Activated CD4-positive, CD25-positive, alpha-beta regulatory T cell treated with anti-CD3 and anti-CD28 coated beads, Interleukin-2, amount 50 U/mL, for 24 hours (primary cell): Measurements from ENCODE around the gene HDHD3.
"Not testable (repeated sequence)": the region's sequence is repeated elsewhere in the genome, so short reads cannot be mapped to it uniquely, and the experiment has no call there.

ENCODE experiments used
- ATAC-seq, 2 donors: fragments of 150-1000 bp; cut with Tn5 transposase; one replicate each; pipeline ENCODE4 v1.10.0; 2021; ENCODE audit warnings: mild to moderate bottlenecking in 1 of 2, moderate library complexity in 1 of 2

HDHD3 gene

DNA sequence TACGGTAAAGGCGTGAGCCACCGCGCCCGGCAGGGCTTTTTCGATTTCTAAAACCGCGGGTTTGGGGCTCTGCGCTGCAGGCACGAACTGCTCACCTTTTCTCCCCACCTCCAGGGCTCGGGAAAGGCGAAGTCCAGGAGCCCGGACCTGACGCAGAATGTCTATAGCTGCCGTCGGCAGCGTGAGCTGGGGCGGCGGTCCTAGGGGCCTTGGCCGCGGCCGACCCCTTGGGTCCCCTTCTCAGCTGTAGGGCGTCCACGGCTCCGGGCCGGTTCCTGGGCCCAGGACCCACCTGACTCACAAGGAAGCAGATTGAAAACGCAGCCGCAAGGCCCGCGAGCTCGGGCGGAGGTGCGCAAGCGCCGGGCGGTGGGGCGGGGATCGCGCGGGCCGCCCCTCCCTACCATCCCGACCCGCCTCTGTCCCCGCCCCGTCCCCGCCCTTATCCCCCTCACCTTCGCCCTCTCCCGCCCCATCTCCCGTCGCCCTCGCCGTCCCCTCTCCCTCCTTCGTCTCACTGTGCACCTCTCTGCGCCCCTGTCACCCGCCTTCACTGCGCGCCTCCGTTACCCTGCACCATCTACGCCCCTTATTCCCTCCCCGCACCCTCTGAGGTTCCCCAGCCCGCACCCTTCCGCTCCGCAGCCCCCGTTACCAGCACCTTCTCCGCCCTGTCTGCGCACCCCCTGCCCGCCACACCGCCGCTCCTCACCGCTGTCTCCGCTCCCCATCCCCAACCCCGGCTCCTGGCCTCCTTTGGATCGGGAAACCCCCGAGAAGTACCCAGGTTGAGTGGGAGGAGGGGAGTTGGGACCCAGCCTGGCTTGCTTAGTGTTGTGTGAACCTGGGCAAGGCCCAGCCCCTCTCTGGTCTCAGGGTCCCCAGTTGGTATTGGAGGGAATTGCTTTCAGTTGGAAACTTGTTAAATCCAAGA lies at the start of gene HDHD3:
Gene HDHD3, minus strand, starts transcription at position 353 of the 934 bp plus-strand sequence. CDS start 2,632 bp downstream, outside the sequence.
- peak; percentile 88 to 90 for ATAC-seq

GRCh38 chr9:113425072-113425471 lies 48.3 kb upstream of the HDHD3 start:
- no peak for ATAC-seq

DNA sequence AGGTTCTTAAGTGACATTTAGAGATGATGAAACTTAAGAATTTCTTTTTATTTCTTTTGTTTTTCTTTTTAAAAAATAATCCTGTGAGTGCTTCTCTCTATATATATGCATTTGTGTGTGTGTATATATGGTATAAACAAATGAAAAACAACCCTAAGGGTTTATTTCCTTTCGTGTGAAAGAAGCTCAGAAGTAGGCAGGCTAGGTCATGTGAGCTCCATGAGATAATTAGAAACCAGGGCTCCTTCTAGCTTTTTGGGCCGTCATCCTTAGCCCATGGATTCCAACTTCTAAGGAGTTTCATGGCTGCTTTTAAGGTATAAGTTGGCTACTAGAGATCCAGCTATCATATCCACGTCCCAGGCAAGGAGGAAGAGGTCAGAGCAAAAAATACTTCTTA lies 44.9 kb upstream of the HDHD3 start:
- no peak for ATAC-seq

DNA sequence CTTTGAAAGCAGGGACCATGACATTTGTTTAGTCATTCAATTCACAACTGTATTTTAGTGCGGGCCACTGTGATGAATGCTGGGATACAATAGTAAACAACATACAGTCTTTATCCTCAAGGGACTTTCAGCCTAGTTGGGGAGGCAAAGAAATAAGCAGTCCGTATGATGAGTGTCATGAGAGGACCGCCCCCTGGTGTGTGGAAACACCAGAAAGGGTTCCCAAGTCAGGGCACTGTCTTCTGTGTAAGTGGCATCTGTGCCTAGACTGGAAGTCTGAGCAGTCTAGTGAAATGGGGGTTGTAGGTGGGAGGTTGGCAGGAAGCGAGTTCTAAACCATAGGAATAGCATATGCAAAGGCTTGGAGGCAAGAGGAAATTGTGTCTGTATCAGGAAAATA lies 40.6 kb upstream of the HDHD3 start:
- no peak for ATAC-seq

DNA sequence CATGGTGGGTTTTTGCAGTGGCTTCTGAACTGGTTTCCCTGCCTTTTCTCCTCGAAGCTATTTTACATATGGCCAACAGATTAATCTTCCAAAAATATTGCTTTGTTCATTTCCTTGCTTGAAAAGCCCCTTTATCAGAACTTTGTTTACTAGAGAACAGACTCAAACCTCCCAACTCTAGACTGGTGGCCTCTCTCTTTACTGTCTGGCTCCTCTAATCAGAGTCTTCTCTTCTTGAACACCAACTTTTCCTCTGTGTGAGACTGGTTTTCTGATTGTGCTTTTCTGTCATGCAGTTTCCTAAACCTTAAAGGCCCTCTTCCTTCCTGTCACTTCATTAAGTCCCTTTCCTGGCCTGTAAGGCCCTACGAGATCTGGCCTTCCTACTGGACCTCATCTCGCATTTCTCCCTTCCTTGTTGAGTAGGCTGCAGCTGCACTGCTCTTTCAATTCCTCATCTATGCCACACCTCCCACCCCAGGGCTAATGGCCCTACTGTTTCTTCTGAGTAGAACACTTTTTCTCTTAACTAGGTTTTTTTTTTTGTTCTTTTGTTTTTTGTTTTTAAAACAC lies 39.4 kb upstream of the HDHD3 start:
- ATAC-seq, result no peak

GRCh38 chr9:113410207-113410864 lies 33.5 kb upstream of the HDHD3 start, which contains the start of the genes C9orf43 and POLE3:
C9orf43 (plus strand) TSS chr9:113410747; CDS start chr9:113413494, 2,747 bp downstream.
POLE3 (minus strand) TSS chr9:113410675; CDS start chr9:113410293, 382 bp downstream.
- ATAC-seq, result peak; percentile 92 to 95

DNA sequence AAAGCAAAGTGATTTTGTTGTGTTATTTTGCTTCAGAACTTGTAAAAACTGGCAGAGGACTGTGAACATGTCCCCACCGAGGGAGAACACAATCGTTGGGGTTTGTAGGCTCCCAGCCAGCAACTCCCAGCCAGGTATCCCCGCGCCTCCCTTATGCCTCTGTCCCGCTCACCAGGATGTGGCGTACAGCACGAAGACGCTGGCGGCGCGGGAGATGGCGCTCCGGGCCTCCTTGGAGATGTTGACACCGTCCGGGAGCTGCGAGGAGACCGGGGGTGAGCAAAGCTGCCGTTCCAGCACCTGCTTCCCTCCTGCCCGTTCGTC lies 33.1 kb upstream of the HDHD3 start:
- peak in 1 of 2 donors; percentile 3 for ATAC-seq

DNA sequence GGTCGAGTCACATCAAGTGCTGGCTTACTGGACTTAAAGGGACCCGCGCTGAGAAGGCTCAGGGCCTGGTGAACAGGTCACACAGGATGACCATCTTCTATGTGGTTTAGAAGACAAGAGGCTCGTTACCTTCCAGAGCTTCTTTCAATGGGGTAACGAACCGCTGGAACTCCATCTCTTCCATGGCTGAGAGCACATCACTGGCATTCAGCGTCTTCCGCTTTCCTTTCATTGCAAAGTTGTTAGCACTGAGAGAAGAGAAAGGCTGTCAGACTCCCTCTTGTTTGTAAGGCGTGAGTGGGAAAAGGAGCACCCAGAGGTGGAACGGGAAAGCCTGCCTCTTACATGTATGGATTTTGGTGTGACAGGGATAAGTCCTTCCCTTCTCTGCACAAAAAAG lies 32.7 kb upstream of the HDHD3 start:
- no peak for ATAC-seq

- not testable (repeated sequence) for ATAC-seq
Measured at GRCh38 chr9:113406873-113407511, 30.2 kb upstream of the HDHD3 start.

DNA sequence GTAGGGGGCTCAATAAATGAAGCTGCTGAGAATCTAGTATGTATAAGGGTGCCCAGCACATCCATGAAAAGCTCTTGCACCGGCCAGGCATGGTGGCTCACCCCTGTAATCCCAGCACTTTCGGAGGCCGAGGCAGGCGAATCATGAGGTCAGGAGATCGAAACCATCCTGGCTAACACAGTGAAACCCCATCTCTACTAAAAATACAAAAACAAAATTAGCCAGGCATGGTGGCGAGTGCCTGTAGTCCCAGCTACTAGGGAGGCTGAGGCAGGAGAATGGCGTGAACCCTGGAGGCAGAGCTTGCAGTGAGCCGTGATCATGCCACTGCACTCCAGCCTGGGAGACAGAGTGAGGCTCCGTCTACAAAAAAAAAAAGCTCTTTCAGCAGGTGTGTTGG lies 29.6 kb upstream of the HDHD3 start:
- ATAC-seq, result not testable (repeated sequence)

- no peak for ATAC-seq
Measured at GRCh38 chr9:113403646-113404045, 26.9 kb upstream of the HDHD3 start.

DNA sequence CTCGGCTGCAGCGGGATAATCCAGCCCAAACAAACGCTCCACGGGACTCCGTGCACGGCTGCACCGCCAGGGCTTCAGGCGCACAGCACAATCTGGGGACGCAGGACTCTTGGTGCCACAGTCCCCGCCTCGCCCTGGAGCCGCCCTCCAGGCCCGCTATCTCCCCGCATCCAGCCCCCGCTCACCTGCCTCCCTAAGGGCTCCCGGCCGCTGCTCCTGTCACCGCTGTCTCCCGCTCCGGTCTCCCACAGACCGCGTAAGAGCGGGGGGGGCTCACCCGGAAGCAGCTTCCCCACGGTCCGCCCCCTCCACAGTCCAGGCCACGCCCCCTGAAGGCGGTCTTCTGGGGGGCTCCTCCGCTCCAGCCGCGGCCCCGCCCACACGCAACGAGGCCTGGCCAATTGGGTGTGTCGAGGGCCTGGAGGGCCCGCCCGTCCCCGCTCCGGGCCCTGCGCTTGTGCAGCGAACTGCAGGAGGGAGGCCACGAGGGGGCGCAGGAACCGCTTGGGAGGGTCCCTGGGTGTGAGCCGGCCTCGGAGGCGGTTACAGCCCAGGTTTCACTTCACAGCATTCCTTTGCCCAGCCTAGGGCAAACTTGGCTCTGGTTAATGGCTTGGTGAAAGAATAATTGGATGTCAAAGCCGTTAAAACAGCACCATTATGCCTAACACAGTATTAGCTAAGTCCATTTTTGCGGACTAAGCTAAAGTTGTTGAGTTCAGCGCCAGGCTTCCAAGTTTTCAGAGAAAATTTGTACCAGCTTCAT lies 24.4 kb upstream of the HDHD3 start, which contains the start of gene ALAD:
Gene ALAD, minus strand, starts transcription at position 258 of the 766 bp plus-strand sequence. CDS start 7,725 bp downstream, outside the sequence.
- peak; percentile 99 for ATAC-seq

DNA sequence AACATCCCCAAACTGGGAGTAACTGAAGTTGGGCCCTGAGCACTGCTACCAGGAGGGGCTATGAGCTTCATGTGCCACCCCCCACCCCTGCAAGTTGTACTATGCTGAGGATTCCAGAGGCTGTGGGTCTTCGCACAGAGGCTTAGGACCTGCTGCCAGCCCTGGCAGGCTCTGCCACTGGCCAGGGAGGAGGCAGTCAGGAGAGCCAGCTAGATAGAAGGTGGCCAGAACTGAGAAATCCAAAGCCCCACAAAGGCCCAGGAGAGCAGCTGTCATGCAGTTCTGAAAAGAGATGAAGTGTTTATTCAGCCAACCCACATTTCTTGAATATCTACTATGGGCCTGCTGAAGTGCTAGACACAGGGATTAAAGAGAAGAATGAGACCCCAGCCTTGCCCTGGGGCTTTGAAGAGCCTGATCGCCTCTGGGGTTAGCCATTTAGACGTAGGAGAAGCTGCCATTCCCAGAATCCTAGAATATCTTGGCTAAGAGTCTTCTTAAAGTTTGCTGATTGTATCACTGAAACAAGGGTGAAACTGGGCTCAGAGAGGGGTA lies 22.9 kb upstream of the HDHD3 start:
- no peak for ATAC-seq

- no peak for ATAC-seq
Measured at GRCh38 chr9:113398796-113399195, 22.0 kb upstream of the HDHD3 start.

DNA sequence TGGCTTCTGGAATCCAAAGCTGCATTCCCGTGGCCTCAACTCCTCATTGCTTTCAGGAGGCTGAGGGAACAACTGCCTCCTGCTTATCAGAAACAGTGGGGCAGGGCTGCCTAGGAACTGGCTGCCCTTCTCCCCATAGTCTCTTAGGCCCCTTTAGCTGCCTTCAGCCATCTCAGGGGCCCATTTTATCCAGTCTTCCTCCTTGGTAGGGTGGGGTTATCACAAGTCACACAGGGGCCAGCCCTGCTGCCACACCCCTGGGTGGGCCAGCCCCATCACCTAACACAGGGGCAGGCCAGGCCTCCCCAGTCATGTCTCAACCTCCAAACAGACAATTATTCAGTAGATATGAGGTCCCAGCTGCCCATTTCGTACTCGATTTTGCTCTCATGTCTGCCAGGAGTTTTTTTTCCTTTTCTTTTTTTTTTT lies 20.4 kb upstream of the HDHD3 start:
- no peak for ATAC-seq

GRCh38 chr9:113395000-113395861 lies 18.4 kb upstream of the HDHD3 start:
- no peak for ATAC-seq

DNA sequence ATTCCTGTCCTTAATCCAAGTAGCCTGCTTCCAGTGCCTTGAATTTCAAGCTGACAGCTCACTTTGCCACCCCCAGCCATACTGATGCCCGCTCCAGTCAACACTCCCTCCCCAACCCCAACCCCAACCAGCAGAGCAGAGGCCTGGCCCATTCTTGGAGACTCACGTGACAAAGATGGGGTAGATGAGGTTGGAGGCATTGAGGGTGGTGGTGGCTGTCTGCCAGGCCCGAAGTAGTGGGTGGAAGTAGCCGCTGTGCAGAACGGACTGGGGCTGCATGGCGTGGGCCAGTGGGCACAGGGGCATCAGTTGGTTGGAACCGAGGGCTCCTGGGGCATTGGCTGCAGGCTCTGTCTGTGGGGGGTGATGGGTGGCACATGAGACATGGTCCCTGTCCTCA lies 16.5 kb upstream of the HDHD3 start:
- ATAC-seq, result no peak

DNA sequence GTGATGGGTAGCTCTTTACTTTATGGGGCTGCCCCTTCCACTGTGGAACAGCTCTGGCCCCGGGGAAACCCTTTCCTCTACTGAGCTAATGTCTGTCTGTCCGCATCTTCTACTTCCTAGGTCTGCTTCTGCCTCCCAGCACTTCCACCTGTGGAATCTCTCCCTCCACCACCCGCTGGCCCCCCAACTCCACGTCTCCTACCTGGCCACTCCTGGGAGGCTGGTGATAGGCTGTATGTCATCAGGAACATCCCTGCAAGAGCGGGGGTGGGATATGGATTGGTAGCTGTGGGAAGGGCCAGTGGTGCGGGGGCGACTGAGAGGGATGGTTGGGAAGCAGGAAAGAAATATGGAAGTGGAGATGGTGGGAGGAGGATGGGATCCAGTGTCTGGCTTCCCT lies 15.1 kb upstream of the HDHD3 start:
- ATAC-seq, result no peak

DNA sequence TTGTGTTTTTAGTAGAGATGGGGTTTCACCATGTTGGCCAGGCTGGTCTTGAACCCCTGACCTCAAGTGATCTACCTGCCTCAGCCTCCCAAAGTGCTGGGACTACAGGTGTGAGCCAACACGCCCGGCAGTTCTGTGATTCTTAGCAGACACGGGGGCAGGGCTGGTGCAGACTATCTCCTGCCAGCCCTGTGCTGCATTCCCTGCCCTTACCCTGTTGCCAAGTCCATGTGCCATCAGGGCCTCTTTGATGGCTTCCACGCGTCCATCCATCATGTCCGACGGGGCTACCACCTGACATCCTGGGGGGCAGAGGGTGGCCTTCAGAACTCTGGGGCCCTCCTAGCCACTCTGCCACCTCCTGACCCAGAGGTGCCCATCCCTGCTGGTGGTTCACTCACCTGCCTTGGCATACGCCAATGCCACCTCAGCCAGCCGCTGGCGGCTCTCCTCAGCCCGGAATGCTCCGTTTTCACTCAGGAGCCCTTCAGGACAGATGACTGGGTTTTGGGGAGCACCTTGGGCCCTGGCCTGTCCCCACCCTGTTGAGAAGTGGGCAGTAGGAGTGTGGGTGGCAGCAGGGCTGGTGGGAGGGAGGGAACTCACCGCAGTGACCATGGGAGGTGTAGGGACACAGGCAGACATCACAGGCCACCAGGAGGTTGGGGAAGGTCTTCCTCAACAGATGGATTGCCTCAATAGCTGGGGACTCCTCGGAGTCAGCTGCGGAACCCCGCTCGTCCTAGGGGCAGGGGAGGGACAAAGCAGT lies 13.6 kb upstream of the HDHD3 start:
- ATAC-seq, result no peak

- no peak for ATAC-seq
Measured at GRCh38 chr9:113389451-113389850, 12.7 kb upstream of the HDHD3 start.
